Heart left ventricle (tissue), 16 donors: Measurements from ENCODE around the gene ACAP3. TPM values are rescaled to one million over a fixed set of nuclear protein-coding genes. Genes with fewer than 3 reads are reported as not detected.
A peak's percentile ranks its signal among the peaks of the same experiment; 100 is the strongest.

Source experiments
- ATAC-seq, 4 donors: fragments of 200-7000 bp; cut with Tn5 transposase; one replicate each; pipeline ENCODE4 v1.9.1; 2020 to 2022; ENCODE audit warnings: moderate library complexity in 4 of 4, mild to moderate bottlenecking in 3 of 4, moderate number of reproducible peaks in 1 of 4
- DNase-seq, 5 donors: peaks; one replicate each; pipeline ENCODE4 v3.0.0-alpha.2; 2020
- H3K27ac ChIP-seq, 12 donors: fragments of 200-600 bp; sonication (generic) in 4 of 12; one replicate each; pipeline versions ENCODE4 v1.5.0 to v1.8.0; 2016 to 2022; ENCODE audit warnings: mild to moderate bottlenecking in 2 of 12
- H3K27me3 ChIP-seq, 9 donors: fragments of 200-600 bp; sonication (generic) in 2 of 9; one replicate each; pipeline versions ENCODE4 v1.5.1 to v1.8.0; 2016 to 2022; ENCODE audit warnings: mild to moderate bottlenecking in 3 of 9
- H3K36me3 ChIP-seq, 9 donors: fragments of 200-600 bp; sonication (generic) in 2 of 9; one replicate each; pipeline versions ENCODE4 v1.5.0 to v1.8.0; 2018 to 2022; ENCODE audit warnings: mild to moderate bottlenecking in 2 of 9
- H3K4me1 ChIP-seq, 12 donors: fragments of 200-600 bp; sonication (generic) in 4 of 12; one replicate each; pipeline versions ENCODE4 v1.5.0 to v1.8.0; 2016 to 2022; ENCODE audit warnings: mild to moderate bottlenecking in 3 of 12
- H3K4me3 ChIP-seq, 12 donors: fragments of 200-600 bp; sonication (generic) in 4 of 12; one replicate each; pipeline versions ENCODE4 v1.5.0 to v1.8.0; 2017 to 2022; ENCODE audit warnings: mild to moderate bottlenecking in 9 of 12, moderate library complexity in 4 of 12
- H3K9me3 ChIP-seq, 12 donors: fragments of 200-600 bp; sonication (generic) in 4 of 12; one replicate each; pipeline versions ENCODE4 v1.5.0 to v1.8.0; 2016 to 2022; ENCODE audit warnings: mild to moderate bottlenecking in 1 of 12
- POLR2A ChIP-seq, 2 donors: fragments of 450-650 bp; IDR thresholded peaks; one replicate each; pipeline ENCODE4 v1.6.1; 2017; ENCODE audit warnings: antibody characterized with exemption in 2 of 2, mild to moderate bottlenecking in 2 of 2, moderate library complexity in 2 of 2
- WGBS, 4 donors: extraction: QIAGEN DNeasy Blood & Tissue Kit in 2 of 4; methylation state at CpG; one replicate each; pipeline versions ENCODE4 v1.1.5 to v1.1.7; 2013 to 2018; 5-methylcytosine and 5-hydroxymethylcytosine counted together
- intact Hi-C, 10 donors: fragments of 100-400 bp; cut with DNase I; formaldehyde crosslinking; loops; one replicate each; pipeline versions ENCODE4 v1.11.1 to v1.14.2; 2022
- polyA plus RNA-seq, 2 donors: library from polyadenylated mRNA; stranded (reverse); fragments of 200-250 nt; gene quantifications; one replicate each; pipeline ENCODE4 v1.2.3, GENCODE V29; 2013
- total RNA-seq, 9 donors: library from RNA; depleted of rRNA in 2 of 9; stranded (reverse); fragments of >200 nt in 2 of 9; fragmentation: NEBNext Ultra II Directional in 3 of 9; extraction: Animal tissue kit (Norgen Biotek cat#: 25700) in 3 of 9; gene quantifications; one replicate each; pipeline versions ENCODE4 v1.1.0 to v1.2.4, GENCODE V29; 2016 to 2023
- TF ChIP-seq, protein P1 (sequence below), 12 donors: fragments of 200-600 bp; sonication (generic) in 4 of 12; IDR thresholded peaks; one replicate each; pipeline versions ENCODE4 v1.5.0 to v1.8.0; 2018 to 2022; ENCODE audit warnings: antibody characterized with exemption in 12 of 12, mild to moderate bottlenecking in 5 of 12
- donor health status: ischemic (EF 13 %, LVEDD 7.1; RV severe dilation, severe dysfunction).
- donor health status: healthy with polysubstance abuse.
- donor health status: DM: no; HTN: yes; CAD: no.
- donor health status: DM: no; HTN: no; CAD: no.
- donor health status: ischemic (EF 25% LVEDD 6.9; RV normal size, moderate dysfunction).
- donor health status: ischemic (EF 25% LVEDD 5.7; RV mildly dilated, moderate dysfunction).
- donor health status: healthy.
- donor health status: DM: yes; HTN: yes; CAD: no.
- donor health status: ischemic (EF 35%, LVEDD 5.7; RV mildly dilated, moderate dysfunction).
- donor health status: nonischemic (EF 11% LVEDD 7.7; RV severe dilation, severe dysfunction).
- donor health status: DM: yes; HTN: yes; CAD: no.
- donor health status: PGD.
- donor health status: ischemic (EF 29% LVEDD 5.4; RV normal size, mild dysfunction).
- donor health status: nonischemic (EF 23%, LVEDD 6.1; RV moderate dilation, normal function).

ACAP3 gene
- total and polyA plus RNA-seq, 11 donors: 20.1 to 59.5 (median 34.1) TPM

DNA sequence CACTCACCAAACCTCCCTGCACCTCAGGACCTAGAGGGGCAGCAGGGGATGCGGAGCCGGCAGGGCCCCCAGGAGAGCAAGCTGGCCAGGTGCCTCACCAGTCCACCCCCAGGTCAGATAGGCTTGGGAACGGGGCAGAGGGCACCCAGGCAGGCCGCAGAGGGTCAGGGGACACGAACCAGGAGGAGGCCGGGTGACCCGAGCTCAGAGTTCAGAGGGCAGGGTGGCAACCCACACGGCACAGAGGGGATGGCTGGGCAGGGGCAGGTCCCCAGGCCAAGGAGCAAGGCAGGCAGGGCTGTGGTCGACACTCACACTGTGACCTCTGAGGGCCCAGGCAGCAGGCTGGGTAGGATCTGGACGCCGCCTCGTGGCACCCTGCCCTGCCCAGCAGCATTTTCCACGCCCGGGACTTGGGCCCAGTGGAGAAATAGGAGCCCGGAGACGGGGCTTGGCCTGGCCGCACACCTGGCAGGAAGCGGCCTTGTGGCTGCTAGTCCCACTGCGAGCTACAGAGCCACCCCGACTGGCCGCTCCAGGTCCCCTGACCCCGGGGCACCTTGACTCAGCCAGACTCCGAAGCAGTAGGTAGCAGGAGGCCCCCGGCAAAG lies 36.2 kb upstream of the ACAP3 start:
- no peak for ATAC-seq
- DNase-seq: no peak
- Histone ChIP-seq H3K4me1 (peaks cover 3 to 59% (median 35%) of the 10 kb centered on the region in 12 donors), H3K9me3 (no peaks in the 10 kb centered on the region), H3K36me3 (peaks cover 0 to 27% (median 21%) of the 10 kb centered on the region in 9 donors), H3K27ac (peak overlapping the region in 1 of 12 donors; percentile 2), H3K4me3 (no peak overlapping the region), H3K27me3 (no peaks in the 10 kb centered on the region)
- intact Hi-C loops: no loop called here
- WGBS, 4 donors: 73 to 91% (median 84%) methylated on average over 15 to 24 of the region's 24 CpGs
- no peak for TF ChIP-seq POLR2A (IDR thresholded peaks at IDR 0.05)
- TF ChIP-seq, protein P1, sequence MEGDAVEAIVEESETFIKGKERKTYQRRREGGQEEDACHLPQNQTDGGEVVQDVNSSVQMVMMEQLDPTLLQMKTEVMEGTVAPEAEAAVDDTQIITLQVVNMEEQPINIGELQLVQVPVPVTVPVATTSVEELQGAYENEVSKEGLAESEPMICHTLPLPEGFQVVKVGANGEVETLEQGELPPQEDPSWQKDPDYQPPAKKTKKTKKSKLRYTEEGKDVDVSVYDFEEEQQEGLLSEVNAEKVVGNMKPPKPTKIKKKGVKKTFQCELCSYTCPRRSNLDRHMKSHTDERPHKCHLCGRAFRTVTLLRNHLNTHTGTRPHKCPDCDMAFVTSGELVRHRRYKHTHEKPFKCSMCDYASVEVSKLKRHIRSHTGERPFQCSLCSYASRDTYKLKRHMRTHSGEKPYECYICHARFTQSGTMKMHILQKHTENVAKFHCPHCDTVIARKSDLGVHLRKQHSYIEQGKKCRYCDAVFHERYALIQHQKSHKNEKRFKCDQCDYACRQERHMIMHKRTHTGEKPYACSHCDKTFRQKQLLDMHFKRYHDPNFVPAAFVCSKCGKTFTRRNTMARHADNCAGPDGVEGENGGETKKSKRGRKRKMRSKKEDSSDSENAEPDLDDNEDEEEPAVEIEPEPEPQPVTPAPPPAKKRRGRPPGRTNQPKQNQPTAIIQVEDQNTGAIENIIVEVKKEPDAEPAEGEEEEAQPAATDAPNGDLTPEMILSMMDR (IDR thresholded peaks at IDR 0.05): no peak

GRCh38 chr1:1342584-1343115 lies 34.9 kb upstream of the ACAP3 start:
- no peak for TF ChIP-seq POLR2A (IDR thresholded peaks at IDR 0.05)
- TF ChIP-seq, protein P1 (IDR thresholded peaks at IDR 0.05): no peak
- Histone ChIP-seq H3K4me1 (peaks cover 0 to 48% (median 29%) of the 10 kb centered on the region in 12 donors), H3K4me3 (no peak overlapping the region), H3K27me3 (no peaks in the 10 kb centered on the region), H3K9me3 (no peaks in the 10 kb centered on the region), H3K36me3 (peaks cover 0 to 40% (median 33%) of the 10 kb centered on the region in 9 donors), H3K27ac (no peak overlapping the region)
- ATAC-seq: no peak
- 78 to 86% (median 84%) methylated on average over 17 to 18 of the region's 18 CpGs for WGBS, 4 donors
- intact Hi-C loops: no loop called here
- DNase-seq: no peak

- Histone ChIP-seq H3K4me3 (no peak overlapping the region), H3K36me3 (peaks cover 0 to 45% (median 34%) of the 10 kb centered on the region in 9 donors), H3K9me3 (no peaks in the 10 kb centered on the region), H3K4me1 (peaks cover 0 to 42% (median 24%) of the 10 kb centered on the region in 12 donors), H3K27ac (no peak overlapping the region), H3K27me3 (no peaks in the 10 kb centered on the region)
- ATAC-seq (no peak), DNase-seq (no peak)
- TF ChIP-seq, protein P1 (IDR thresholded peaks at IDR 0.05): no peak
- no peak for TF ChIP-seq POLR2A (IDR thresholded peaks at IDR 0.05)
- WGBS, 4 donors: 84 to 95% (median 95%) methylated on average over 6 to 28 of the region's 28 CpGs
- intact Hi-C loops: no loop called here
Observed at GRCh38 chr1:1342061-1342562, 34.4 kb upstream of the ACAP3 start.

DNA sequence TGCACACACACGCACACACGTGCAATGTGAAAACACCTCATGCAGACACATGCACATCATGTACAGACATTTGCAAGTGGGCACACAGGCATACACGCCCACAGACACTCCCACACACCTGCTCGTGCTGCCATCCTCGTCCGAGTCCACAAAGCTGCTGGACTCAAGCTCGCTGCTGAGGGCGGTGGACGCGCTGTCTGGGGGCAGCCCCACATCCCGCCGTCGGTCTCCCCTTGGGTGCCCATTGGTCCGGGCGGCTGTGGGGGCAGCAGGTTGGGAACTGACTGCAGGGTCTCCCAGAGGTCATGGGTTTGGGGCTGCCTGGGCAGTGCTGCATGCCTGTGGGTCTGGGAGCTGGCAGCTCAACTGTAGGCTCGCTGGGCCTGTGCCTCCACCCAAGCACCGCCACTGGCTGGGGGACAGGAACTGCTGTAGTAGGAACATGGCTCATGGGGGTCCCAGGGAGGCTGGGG lies 33.9 kb upstream of the ACAP3 start:
- intact Hi-C loops: no loop called here
- WGBS, 4 donors: 93 to 95% (median 94%) methylated on average over 7 to 17 of the region's 17 CpGs
- no peak overlapping the region for H3K4me3 ChIP-seq
- H3K9me3 ChIP-seq: no peaks in the 10 kb centered on the region
- no peak for TF ChIP-seq POLR2A (IDR thresholded peaks at IDR 0.05)
- TF ChIP-seq, protein P1 (IDR thresholded peaks at IDR 0.05): no peak
- ATAC-seq (no peak), DNase-seq (no peak)
- H3K27ac ChIP-seq: no peak overlapping the region
- peaks cover 0 to 50% (median 39%) of the 10 kb centered on the region in 9 donors for H3K36me3 ChIP-seq
- H3K27me3 ChIP-seq: no peaks in the 10 kb centered on the region
- H3K4me1 ChIP-seq: peaks cover 0 to 37% (median 19%) of the 10 kb centered on the region in 12 donors
